ENCODE results near the gene GLI3. TPM values are rescaled to one million over a fixed set of nuclear protein-coding genes. Genes with fewer than 3 reads are reported as not detected.

Gene GLI3
- total RNA-seq, 6 experiments from 2014 or later, result 0.12 to 0.95 (median 0.21) TPM

DNA sequence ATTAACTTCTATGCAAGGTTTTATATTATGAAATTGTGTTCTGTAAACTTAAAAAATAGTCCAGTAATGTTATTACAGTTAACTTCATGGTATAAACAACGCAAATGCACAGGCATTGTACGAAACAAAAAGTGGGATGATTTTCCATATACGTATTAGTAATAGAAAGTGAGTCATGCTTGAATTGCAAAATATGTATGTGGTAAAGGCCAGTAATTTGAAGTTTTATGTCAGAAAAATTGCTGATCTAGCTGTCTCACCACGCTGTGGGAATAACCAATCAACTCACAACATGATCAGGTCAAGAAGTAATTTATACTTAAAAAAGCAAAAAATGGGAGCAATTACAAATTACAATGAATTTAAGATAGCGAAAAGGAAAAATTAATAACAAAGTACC lies 37.0 kb upstream of the GLI3 start:
- H3K4me1 ChIP-seq, result no peaks in the 10 kb centered on the region
- no peak overlapping the region for H3K4me3 ChIP-seq
- no peak overlapping the region for H3K27ac ChIP-seq
- WGBS (ENCODE audit: insufficient coverage, low coverage, low lambda C conversion rate, missing lambda C conversion rate), result 54% methylated on average over 5 of the region's 5 CpGs
- DNase-seq (no peak), ATAC-seq (no peak)
- intact Hi-C loops (cut with DNase I), result no loop called here
- no peaks in the 10 kb centered on the region for H3K9me3 ChIP-seq
- TF ChIP-seq, protein P1, sequence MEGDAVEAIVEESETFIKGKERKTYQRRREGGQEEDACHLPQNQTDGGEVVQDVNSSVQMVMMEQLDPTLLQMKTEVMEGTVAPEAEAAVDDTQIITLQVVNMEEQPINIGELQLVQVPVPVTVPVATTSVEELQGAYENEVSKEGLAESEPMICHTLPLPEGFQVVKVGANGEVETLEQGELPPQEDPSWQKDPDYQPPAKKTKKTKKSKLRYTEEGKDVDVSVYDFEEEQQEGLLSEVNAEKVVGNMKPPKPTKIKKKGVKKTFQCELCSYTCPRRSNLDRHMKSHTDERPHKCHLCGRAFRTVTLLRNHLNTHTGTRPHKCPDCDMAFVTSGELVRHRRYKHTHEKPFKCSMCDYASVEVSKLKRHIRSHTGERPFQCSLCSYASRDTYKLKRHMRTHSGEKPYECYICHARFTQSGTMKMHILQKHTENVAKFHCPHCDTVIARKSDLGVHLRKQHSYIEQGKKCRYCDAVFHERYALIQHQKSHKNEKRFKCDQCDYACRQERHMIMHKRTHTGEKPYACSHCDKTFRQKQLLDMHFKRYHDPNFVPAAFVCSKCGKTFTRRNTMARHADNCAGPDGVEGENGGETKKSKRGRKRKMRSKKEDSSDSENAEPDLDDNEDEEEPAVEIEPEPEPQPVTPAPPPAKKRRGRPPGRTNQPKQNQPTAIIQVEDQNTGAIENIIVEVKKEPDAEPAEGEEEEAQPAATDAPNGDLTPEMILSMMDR (IDR thresholded peaks at IDR 0.05), result no peak
- TF ChIP-seq POLR2A (IDR thresholded peaks at IDR 0.05), result no peak
- H3K36me3 ChIP-seq, result no peaks in the 10 kb centered on the region
- H3K27me3 ChIP-seq, result no peaks in the 10 kb centered on the region

DNA sequence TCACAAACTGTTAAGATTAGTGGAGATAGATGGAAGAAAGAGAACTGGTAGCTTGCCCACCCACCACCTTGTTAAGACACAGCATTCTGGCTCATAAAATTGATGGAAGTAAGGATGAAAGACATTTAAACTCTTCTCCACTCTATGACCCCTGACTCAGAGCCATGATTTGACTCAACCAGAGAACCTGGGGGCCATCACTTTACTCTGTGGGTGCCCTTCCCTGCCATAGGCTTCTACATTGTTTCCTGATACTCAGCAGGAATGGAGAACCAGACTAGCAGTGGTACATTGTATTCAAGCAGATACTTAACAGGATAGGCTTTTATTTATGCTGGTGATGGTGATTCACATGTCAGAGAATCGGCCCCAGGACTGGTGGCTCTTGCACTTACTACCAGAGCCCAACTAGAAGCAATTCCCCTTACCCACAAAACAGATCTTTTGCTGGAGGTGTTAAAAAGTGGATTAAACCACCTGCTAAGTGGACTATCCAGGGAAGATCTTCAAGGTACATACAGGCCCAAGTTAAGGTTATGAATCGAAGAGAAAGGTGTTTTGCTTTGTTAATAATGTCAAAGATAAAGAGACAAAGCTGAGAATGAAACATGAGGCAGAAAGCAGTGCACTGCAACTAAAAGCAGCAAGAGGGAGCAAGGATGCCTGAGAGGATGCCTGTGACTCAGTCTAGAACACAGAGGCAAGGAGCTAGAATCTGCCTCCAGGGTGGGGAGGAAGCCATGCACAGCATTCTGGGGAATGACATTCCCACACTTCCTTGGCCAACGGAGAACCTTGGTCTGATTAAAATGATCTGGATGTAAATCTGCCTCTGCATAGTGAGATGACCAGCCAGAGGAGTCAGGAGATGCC lies 36.0 kb upstream of the GLI3 start:
- Histone ChIP-seq H3K36me3 (no peaks in the 10 kb centered on the region), H3K27ac (no peak overlapping the region), H3K9me3 (no peaks in the 10 kb centered on the region), H3K4me3 (no peak overlapping the region), H3K27me3 (no peaks in the 10 kb centered on the region), H3K4me1 (no peaks in the 10 kb centered on the region)
- intact Hi-C loops (cut with DNase I), result no loop called here
- no peak for TF ChIP-seq POLR2A (IDR thresholded peaks at IDR 0.05)
- TF ChIP-seq, protein P1 (IDR thresholded peaks at IDR 0.05), result peak in 1 of 4 donors; percentile 3
- no peak for DNase-seq
- WGBS (ENCODE audit: insufficient coverage, low coverage, low lambda C conversion rate, missing lambda C conversion rate), result 38% methylated on average over 3 of the region's 3 CpGs
- no peak for ATAC-seq

- Histone ChIP-seq H3K4me3 (no peak overlapping the region), H3K9me3 (no peaks in the 10 kb centered on the region), H3K36me3 (no peaks in the 10 kb centered on the region), H3K27ac (no peak overlapping the region), H3K4me1 (no peaks in the 10 kb centered on the region), H3K27me3 (no peaks in the 10 kb centered on the region)
- TF ChIP-seq, protein P1 (IDR thresholded peaks at IDR 0.05), result no peak
- no peak for TF ChIP-seq POLR2A (IDR thresholded peaks at IDR 0.05)
- intact Hi-C loops (cut with DNase I), result no loop called here
- ATAC-seq (no peak), DNase-seq (no peak)
- 39% methylated on average over 4 of the region's 4 CpGs for WGBS (ENCODE audit: insufficient coverage, low coverage, low lambda C conversion rate, missing lambda C conversion rate)
Observed at GRCh38 chr7:42269161-42269560, 32.2 kb upstream of the GLI3 start.

- no peak for DNase-seq
- no peak overlapping the region for H3K27ac ChIP-seq
- 77% methylated on average over 4 of the region's 4 CpGs for WGBS (ENCODE audit: insufficient coverage, low coverage, low lambda C conversion rate, missing lambda C conversion rate)
Observed at GRCh38 chr7:42264702-42265101, 27.7 kb upstream of the GLI3 start.

More at GRCh38 chr7:42264702-42265101, 27.7 kb upstream of the GLI3 start:
- Histone ChIP-seq H3K27me3 (no peaks in the 10 kb centered on the region), H3K36me3 (no peaks in the 10 kb centered on the region), H3K9me3 (no peaks in the 10 kb centered on the region), H3K4me1 (no peaks in the 10 kb centered on the region), H3K4me3 (no peak overlapping the region)
- TF ChIP-seq POLR2A (IDR thresholded peaks at IDR 0.05), result no peak
- TF ChIP-seq, protein P1 (IDR thresholded peaks at IDR 0.05), result no peak
- ATAC-seq, result no peak
- intact Hi-C loops (cut with DNase I), result no loop called here
